ENCODE data around the gene KRT15. TPM values are rescaled to one million over a fixed set of nuclear protein-coding genes. Genes with fewer than 3 reads are reported as not detected.
A peak's percentile ranks its signal among the peaks of the same experiment; 100 is the strongest.
"Not testable (repeated sequence)": the region's sequence is repeated elsewhere in the genome, so short reads cannot be mapped to it uniquely, and the experiment has no call there.

The KRT15 gene
- total RNA-seq, 2 experiments from 2014 or later, result not detected

DNA sequence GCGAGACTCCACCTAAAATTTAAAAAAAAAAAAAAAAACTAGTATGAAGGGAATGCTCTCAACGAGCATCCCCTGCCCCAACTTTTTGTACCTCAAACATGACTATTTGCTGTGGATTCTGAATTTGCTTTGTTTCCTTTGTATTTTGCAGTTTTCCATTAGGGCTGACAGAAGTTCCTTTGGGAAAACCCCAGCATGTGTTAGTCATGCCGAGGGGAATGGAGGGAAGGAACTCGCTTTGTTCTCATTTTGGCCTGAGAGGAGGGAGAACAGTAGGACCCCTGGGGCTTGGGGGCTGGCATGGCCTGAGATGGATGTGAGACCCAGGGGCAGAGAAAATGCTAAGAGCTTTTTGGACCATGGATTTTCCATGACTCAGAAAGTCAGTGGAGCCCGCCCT lies 32.7 kb upstream of the KRT15 start:
- Mint-ChIP-seq H3K4me3 (no peak overlapping the region), H3K27me3 (peaks cover 19% of the 10 kb centered on the region), H3K4me1 (peaks cover 21% of the 10 kb centered on the region), H3K9me3 (peaks cover 4% of the 10 kb centered on the region), H3K27ac (no peak overlapping the region), H3K36me3 (ENCODE audit: low read depth) (no peaks in the 10 kb centered on the region)
- DNase-seq, result no peak
- POLR2A ChIA-PET, result interaction anchor here (0.5 to 1.4 kb wide), 2 partner anchors 114 to 696 kb away, joined by 3 to 4 read pairs; no protein-coding TSS in a partner anchor
- CTCF ChIA-PET, result interaction anchor here (0.8 to 9.2 kb wide), 6 partner anchors 10 to 113 kb away, joined by 3 to 184 read pairs (median 3); no protein-coding TSS in a partner anchor

DNA sequence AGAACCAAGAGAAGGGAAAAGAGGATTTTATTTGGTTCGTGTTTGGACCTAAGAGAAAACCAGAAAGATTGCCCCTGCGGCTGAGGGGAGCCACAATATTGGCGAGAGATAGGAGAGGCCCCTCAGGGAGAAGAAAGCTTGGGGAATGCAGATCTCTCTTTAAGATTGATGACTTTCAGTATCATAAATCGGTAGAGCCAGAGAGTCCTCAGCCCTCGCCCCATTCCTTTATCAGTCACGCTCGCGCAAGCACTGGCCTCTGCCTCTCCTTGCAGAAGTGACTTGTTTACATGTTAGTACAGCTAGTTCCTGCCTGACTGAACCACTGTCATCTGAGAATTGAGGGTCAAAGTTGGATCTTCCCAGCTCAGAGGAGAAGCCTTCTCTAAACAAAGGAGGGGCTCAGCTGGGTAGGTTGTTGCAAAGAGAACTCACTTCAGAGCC lies 30.9 kb upstream of the KRT15 start:
- CTCF ChIA-PET, result interaction anchor here (0.7 to 9.2 kb wide), 45 partner anchors 9 to 903 kb away, joined by 3 to 184 read pairs (median 5); partner anchors contain the start of genes EIF1, KRT9 and KRTAP16-1
- Mint-ChIP-seq H3K27me3 (peaks cover 12% of the 10 kb centered on the region), H3K9me3 (peaks cover 4% of the 10 kb centered on the region), H3K36me3 (ENCODE audit: low read depth) (no peaks in the 10 kb centered on the region), H3K4me3 (no peak overlapping the region), H3K4me1 (peaks cover 21% of the 10 kb centered on the region), H3K27ac (no peak overlapping the region)
- no peak for DNase-seq
- POLR2A ChIA-PET, result interaction anchor here (0.7 to 2.7 kb wide), 8 partner anchors 9 to 731 kb away, joined by 3 to 13 read pairs (median 4); partner anchors contain the start of gene EIF1

DNA sequence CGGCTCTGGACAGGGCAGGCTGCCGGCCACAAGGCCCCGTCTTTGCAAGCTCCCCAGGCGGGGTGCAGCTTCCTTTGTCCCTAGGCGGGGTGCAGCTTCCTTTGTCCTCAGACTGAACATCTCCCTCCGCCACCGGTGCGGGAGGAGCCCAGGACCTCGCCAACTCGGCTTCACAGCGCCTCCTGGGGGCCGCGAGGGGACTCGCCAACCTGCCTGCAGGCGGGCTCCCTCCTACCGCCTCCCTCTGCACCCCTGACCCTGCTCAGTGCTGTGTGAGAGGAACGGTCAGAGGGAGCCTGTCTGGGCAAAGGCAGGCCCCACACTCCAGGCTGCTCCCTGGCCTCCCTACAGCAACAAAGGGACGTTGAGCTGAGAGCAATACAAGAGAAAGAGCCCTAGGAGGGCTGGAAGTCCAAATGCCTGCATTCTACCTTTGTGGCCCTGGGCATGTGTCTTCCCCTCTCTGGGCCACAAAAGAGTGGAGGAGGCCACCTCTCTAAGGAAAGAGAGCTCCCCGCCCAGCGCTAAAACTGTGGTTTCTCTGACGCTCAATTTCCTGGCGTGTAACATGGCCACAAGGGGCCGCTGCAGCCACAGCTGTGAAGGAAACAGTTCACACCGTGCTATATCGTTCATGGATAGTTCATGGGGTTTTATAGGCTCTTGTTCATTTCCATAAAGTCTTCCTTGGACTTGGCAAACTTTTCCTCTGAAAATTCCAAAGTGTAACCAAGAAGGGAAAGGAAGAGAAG lies 30.3 kb upstream of the KRT15 start:
- peaks cover 8% of the 10 kb centered on the region for H3K27me3 Mint-ChIP-seq
- H3K4me3 Mint-ChIP-seq, result no peak overlapping the region
- CTCF ChIA-PET, result interaction anchor here (0.6 to 9.2 kb wide), 60 partner anchors 9 to 903 kb away, joined by 3 to 184 read pairs (median 5); partner anchors contain the start of genes EIF1, KRT9 and KRTAP16-1
- no peaks in the 10 kb centered on the region for H3K36me3 Mint-ChIP-seq (ENCODE audit: low read depth)
- POLR2A ChIA-PET, result interaction anchor here (0.7 to 2.7 kb wide), 7 partner anchors 8 to 730 kb away, joined by 3 to 13 read pairs (median 4); partner anchors contain the start of gene EIF1
- peaks cover 21% of the 10 kb centered on the region for H3K4me1 Mint-ChIP-seq
- peak; percentile 89 for DNase-seq
- peaks cover 4% of the 10 kb centered on the region for H3K9me3 Mint-ChIP-seq
- H3K27ac Mint-ChIP-seq, result peak overlapping the region; percentile 75

DNA sequence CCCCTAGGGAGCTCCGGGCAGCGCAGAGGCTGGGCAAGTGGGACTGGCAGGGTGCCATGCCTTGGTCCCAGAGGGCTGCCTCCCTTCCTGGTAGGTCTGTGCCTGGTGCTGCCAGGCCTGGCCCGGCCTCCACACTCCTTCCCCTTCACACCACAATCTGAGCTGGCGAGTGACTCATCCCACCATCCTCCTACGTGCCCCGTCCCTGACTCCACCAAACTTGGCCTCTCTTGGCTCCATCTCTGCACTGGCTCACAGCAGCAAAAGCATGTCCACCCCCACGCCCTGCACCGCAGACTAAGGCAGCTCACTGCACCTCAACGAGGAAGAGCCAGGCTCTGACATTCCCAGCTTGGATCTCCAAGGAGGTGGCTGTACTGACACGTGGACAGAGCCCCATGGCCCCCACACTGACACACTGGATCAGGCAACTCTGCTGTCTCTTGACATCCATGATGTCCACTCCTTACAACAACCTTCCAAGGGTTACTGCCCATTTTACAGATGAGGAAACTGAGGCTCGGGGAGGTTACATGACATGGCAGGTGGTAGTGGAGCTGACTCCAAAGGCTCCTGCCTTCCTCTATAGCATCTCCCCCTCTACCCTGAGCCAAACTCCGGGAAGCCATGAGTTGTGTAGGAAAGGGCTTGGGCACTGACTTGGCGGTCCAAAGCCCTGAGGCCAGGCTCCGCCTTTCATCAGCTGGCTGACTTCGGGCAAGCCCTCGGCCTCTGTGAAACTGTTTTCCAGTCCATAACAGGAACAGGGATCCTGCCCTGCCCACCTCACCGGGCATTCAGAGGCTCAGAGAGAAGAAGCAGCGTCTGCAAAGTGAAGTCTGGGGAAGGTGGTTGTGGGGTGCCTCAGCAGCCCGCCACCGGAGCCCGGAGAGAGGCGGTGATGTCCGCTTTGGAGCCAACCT lies 29.5 kb upstream of the KRT15 start:
- no peak overlapping the region for H3K27ac Mint-ChIP-seq
- CTCF ChIA-PET, result interaction anchor here (0.7 to 9.2 kb wide), 45 partner anchors 8 to 902 kb away, joined by 3 to 184 read pairs (median 5); partner anchors contain the start of genes EIF1 and KRT9
- H3K27me3 Mint-ChIP-seq, result peaks cover 7% of the 10 kb centered on the region
- H3K9me3 Mint-ChIP-seq, result peaks cover 4% of the 10 kb centered on the region
- no peak overlapping the region for H3K4me3 Mint-ChIP-seq
- peaks cover 21% of the 10 kb centered on the region for H3K4me1 Mint-ChIP-seq
- H3K36me3 Mint-ChIP-seq (ENCODE audit: low read depth), result no peaks in the 10 kb centered on the region
- peak; percentile 64 for DNase-seq
- POLR2A ChIA-PET, result interaction anchor here (1.4 to 2.7 kb wide), 3 partner anchors 117 to 730 kb away, joined by 4 to 13 read pairs (median 6); partner anchors contain the start of gene EIF1

DNA sequence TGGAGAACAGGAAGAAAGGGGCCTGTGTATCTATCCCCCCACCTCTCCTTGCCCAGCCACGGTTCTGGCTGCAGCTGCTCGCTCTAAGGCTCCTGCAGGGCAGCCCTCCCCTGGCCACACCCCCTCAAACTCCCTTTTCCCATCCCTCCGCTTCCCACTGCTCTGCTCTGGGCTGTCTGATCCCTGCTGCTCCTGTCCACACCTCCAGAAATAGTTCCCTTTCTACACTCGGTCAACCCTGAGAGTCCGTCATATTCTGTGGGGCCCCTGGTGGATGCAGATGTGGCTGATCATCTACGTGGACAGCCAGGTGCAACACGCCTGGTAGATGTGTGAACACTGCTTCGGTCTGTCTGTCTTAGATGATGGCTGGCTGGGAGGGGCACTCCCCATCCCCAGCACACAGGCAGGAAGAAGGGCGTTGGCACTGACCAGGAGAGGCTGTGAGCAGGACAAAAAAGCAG lies 28.7 kb upstream of the KRT15 start:
- POLR2A ChIA-PET, result no interaction called here
- Mint-ChIP-seq H3K4me3 (no peak overlapping the region), H3K27ac (no peak overlapping the region)

DNA sequence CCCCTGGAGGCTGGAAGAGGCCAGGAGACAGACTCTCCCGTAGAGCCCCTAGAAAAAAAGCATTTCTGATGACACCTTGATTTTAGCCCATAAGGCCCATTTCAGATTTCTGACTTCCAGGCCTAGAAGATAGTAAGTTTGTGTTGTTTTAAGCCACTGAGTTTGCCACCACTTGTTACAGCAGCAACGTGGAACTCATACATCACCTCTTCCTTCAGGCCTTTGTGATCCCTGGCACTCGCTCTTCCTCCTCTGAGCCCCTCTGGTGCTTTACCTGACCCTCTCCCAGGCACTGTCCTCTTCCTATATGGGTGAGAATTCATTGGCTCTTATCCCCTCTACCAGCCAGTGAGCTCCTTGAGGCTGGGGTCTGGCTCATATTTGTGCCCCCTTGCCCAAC lies 28.1 kb upstream of the KRT15 start:
- no peak for DNase-seq
- peaks cover 21% of the 10 kb centered on the region for H3K4me1 Mint-ChIP-seq
- H3K27me3 Mint-ChIP-seq, result peaks cover 8% of the 10 kb centered on the region
- H3K27ac Mint-ChIP-seq, result no peak overlapping the region
- H3K9me3 Mint-ChIP-seq, result peaks cover 4% of the 10 kb centered on the region
- no peaks in the 10 kb centered on the region for H3K36me3 Mint-ChIP-seq (ENCODE audit: low read depth)
- ChIA-PET CTCF (interaction anchor here (9.2 kb wide), 1 partner anchor 117 kb away, joined by 184 read pairs; no protein-coding TSS in a partner anchor), POLR2A (no interaction called here)
- no peak overlapping the region for H3K4me3 Mint-ChIP-seq

More for the DNA sequence above, 28.7 kb upstream of the KRT15 start:
- Mint-ChIP-seq H3K9me3 (peaks cover 4% of the 10 kb centered on the region), H3K27me3 (peaks cover 8% of the 10 kb centered on the region), H3K4me1 (peaks cover 21% of the 10 kb centered on the region), H3K36me3 (ENCODE audit: low read depth) (no peaks in the 10 kb centered on the region)
- no peak for DNase-seq
- CTCF ChIA-PET, result interaction anchor here (0.8 to 9.2 kb wide), 5 partner anchors 11 to 690 kb away, joined by 3 to 184 read pairs (median 14); no protein-coding TSS in a partner anchor

DNA sequence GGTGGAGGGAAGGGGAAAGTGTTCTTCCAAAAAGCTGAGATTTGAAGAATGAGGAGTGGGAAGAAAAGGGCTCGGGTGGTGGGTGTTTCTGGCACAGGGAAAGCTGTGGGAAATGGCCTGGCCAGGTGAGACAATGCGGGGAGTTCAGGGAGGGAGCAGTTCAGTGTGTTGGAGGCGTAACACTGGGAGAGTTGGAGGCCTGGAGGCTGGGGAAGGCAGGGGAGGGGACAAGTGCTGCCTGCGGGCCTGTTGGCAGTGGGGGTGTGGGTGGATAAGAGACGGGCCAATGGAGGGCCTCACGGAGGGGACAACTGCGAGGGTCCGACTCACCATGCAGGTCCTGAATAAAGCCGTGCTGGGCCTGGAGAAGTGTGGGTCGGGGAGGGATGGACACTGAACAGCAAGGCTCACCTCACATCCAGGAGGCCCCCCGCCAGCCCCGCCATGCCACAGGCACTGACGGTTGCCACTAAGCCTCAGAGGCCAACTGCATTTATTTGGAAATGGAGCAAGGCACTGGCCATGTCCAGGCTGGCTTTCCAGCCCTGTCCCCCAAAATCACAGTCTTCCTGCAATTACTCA lies 27.2 kb upstream of the KRT15 start:
- Mint-ChIP-seq H3K4me3 (no peak overlapping the region), H3K36me3 (ENCODE audit: low read depth) (no peaks in the 10 kb centered on the region), H3K27ac (no peak overlapping the region), H3K27me3 (peaks cover 8% of the 10 kb centered on the region), H3K4me1 (peaks cover 21% of the 10 kb centered on the region), H3K9me3 (peaks cover 4% of the 10 kb centered on the region)
- ChIA-PET POLR2A (no interaction called here), CTCF (no interaction called here)
- DNase-seq, result no peak

DNA sequence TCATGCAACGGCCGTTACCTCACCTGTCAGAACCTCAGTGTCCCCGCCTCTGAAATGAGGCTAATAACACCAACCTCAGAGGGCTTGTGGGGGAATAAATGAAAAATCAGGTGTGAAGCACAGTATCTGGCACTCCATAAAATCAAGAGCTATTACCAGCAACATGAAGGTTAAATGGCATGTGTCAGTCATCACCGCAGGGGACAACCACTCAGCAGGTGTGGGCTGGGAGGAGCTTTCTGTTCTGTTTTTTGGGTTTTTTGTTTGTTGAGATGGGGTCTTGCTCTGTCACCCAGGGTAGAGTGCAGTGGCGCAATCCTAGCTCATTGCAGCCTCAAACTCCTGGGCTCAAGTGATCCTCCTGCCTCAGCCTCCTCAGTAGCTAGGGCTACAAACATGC lies 26.2 kb upstream of the KRT15 start:
- ChIA-PET CTCF (interaction anchor here (2.0 to 2.1 kb wide), 2 partner anchors 34 to 104 kb away, joined by 4 to 7 read pairs; no protein-coding TSS in a partner anchor), POLR2A (no interaction called here)
- Mint-ChIP-seq H3K27ac (no peak overlapping the region), H3K36me3 (ENCODE audit: low read depth) (no peaks in the 10 kb centered on the region), H3K9me3 (peaks cover 4% of the 10 kb centered on the region), H3K4me1 (peaks cover 21% of the 10 kb centered on the region), H3K4me3 (no peak overlapping the region), H3K27me3 (peaks cover 8% of the 10 kb centered on the region)
- DNase-seq, result no peak

DNA sequence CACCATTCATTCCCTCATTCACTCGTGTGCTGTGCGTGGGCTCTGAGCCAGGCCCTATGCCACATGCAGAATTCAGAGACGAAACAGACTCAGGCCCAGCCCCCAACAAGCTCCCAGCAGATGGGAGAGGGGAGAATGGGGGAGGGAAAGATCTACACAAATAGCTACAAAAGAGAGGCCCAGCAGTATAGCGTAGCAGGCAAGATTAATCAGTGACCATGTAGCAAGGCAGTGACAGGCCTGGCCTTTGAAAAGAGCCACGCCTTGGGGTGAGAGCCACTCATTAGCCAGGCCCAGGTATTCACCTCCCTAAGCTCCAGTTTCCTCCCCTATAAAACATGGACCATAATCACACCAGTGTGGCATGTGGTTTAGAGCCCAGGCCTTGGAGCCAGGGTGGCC lies 25.8 kb upstream of the KRT15 start:
- no peak for DNase-seq
- Mint-ChIP-seq H3K27me3 (peaks cover 7% of the 10 kb centered on the region), H3K9me3 (peaks cover 4% of the 10 kb centered on the region), H3K36me3 (ENCODE audit: low read depth) (no peaks in the 10 kb centered on the region), H3K4me1 (peaks cover 21% of the 10 kb centered on the region), H3K4me3 (no peak overlapping the region), H3K27ac (no peak overlapping the region)
- CTCF ChIA-PET, result interaction anchor here (1.8 to 2.1 kb wide), 3 partner anchors 35 to 118 kb away, joined by 4 to 7 read pairs (median 6); no protein-coding TSS in a partner anchor
- POLR2A ChIA-PET, result no interaction called here

DNA sequence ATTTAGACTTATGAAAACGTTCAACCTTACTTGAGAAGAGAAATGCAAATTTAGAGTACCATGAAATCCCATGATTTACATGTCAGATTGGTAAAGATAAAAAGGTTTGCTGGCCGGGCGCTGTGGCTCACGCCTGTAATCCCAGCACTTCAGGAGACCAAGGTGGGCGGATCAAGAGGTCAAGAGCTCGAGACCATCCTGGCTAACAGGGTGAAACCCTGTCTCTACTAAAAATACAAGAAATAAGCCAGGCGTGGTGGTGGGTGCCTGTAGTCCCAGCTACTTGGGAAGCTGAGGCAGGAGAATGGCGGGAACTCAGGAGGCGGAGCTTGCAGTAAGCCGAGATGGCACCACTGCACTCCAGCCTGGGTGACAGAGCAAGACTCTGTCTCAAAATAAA lies 24.1 kb upstream of the KRT15 start:
- H3K4me3 Mint-ChIP-seq; POLR2A ChIA-PET; H3K4me1 Mint-ChIP-seq; H3K36me3 Mint-ChIP-seq (ENCODE audit: low read depth); H3K27me3 Mint-ChIP-seq; H3K9me3 Mint-ChIP-seq; DNase-seq; H3K27ac Mint-ChIP-seq: not testable (repeated sequence)
- CTCF ChIA-PET, result interaction anchor here (1.8 kb wide), 1 partner anchor 120 kb away, joined by 6 read pairs; no protein-coding TSS in a partner anchor

DNA sequence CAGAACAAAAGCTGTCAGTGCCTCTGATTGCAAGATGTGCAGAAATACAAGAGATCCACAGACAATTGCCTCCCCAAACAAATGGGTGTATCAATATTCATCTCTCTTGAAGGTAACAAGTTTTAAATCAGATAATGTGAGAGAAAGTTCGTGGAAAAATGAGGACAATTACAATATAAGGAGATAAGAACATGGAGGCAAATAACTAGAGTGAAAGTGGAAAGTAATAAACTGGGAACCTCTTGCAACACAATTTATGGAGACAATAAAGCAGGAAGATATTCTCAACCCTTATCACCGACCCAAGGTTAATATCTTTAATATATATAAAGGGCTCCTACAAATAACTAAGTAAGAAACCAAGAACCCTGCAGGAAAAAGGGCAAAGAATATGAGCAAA lies 23.7 kb upstream of the KRT15 start:
- DNase-seq, result no peak
- H3K27ac Mint-ChIP-seq, result no peak overlapping the region
- H3K9me3 Mint-ChIP-seq, result peaks cover 4% of the 10 kb centered on the region
- ChIA-PET CTCF (interaction anchor here (0.7 to 1.8 kb wide), 4 partner anchors 9 to 550 kb away, joined by 3 to 6 read pairs (median 4); no protein-coding TSS in a partner anchor), POLR2A (no interaction called here)
- H3K4me3 Mint-ChIP-seq, result no peak overlapping the region
- no peaks in the 10 kb centered on the region for H3K4me1 Mint-ChIP-seq
- peaks cover 6% of the 10 kb centered on the region for H3K27me3 Mint-ChIP-seq
- no peaks in the 10 kb centered on the region for H3K36me3 Mint-ChIP-seq (ENCODE audit: low read depth)

Measured in activated CD4-positive, alpha-beta memory T cell treated with anti-CD3 and anti-CD28 coated beads, Interleukin-2, amount 10 ng/mL, durations not matched to agents 7 days and 5 days (primary cell).